PC-9 (cell line): Measurements from ENCODE around the gene RFX7. TPM values are rescaled to one million over a fixed set of nuclear protein-coding genes. Genes with fewer than 3 reads are reported as not detected.
"Not testable (repeated sequence)": the region's sequence is repeated elsewhere in the genome, so short reads cannot be mapped to it uniquely, and the experiment has no call there.

Experiments
- BruUV-seq: library from RNA; stranded (reverse); fragments of 400-500 nt; replicated peaks from 2 replicates; lab custom pipeline; 2021; lab: Mats Ljungman, UMichigan
- CTCF ChIA-PET: fragments of 300-600 bp; sonication (Branson Sonifier 250); formaldehyde crosslinking; loops from one replicate; lab custom pipeline; 2022; ENCODE audit warnings: antibody characterized with exemption; lab: Charles Lee
- POLR2A ChIA-PET: fragments of 300-600 bp; sonication (Branson Sonifier 250); formaldehyde crosslinking; loops from one replicate; lab custom pipeline; 2022; ENCODE audit warnings: antibody characterized with exemption; ENCODE audit not compliant: unreplicated experiment; lab: Charles Lee
- DNase-seq, 2 experiments: peaks; one replicate each; pipeline versions ENCODE4 v3.0.0 to v3.0.0-alpha.2; 2015 to 2022; ENCODE audit warnings: mixed read lengths in 1 of 2
- H2AFZ ChIP-seq: fragments of 200-600 bp; sonication (generic); 2 replicates; pipeline ENCODE4 v1.8.1; 2017; ENCODE audit warnings: antibody characterized with exemption
- H3F3A ChIP-seq: fragments of 200-600 bp; sonication (generic); 2 replicates; pipeline ENCODE4 v1.8.1; 2017; ENCODE audit warnings: antibody characterized with exemption, mild to moderate bottlenecking, low read depth; ENCODE audit not compliant: insufficient read depth
- H3K27ac ChIP-seq: fragments of 200-600 bp; sonication (generic); 2 replicates; pipeline ENCODE4 v1.6.1; 2016; ENCODE audit warnings: mixed run types
- H3K27me3 ChIP-seq: fragments of 200-600 bp; sonication (generic); 2 replicates; pipeline ENCODE4 v1.6.1; 2016; ENCODE audit warnings: low read depth, mixed run types; ENCODE audit not compliant: insufficient read depth
- H3K36me3 ChIP-seq: fragments of 200-600 bp; sonication (generic); 2 replicates; pipeline ENCODE4 v1.6.1; 2016; ENCODE audit warnings: low read depth, mixed run types
- H3K4me1 ChIP-seq: fragments of 200-600 bp; sonication (generic); replicated peaks from 2 replicates; pipeline ENCODE4 v1.6.1; 2016; ENCODE audit warnings: mixed run types; ENCODE audit not compliant: insufficient read depth
- H3K4me2 ChIP-seq: fragments of 200-600 bp; sonication (generic); 2 replicates; pipeline ENCODE4 v1.6.1; 2017; ENCODE audit warnings: mixed run types
- H3K4me3 ChIP-seq: fragments of 200-600 bp; sonication (generic); 2 replicates; pipeline ENCODE4 v1.6.1; 2016; ENCODE audit warnings: mixed run types
- H3K79me2 ChIP-seq: fragments of 200-600 bp; sonication (generic); 2 replicates; pipeline ENCODE4 v1.6.1; 2017; ENCODE audit warnings: low read depth, mixed run types
- H3K9me2 ChIP-seq: fragments of 200-600 bp; sonication (generic); 2 replicates; pipeline ENCODE4 v1.8.1; 2017; ENCODE audit warnings: mild to moderate bottlenecking; ENCODE audit not compliant: insufficient read depth
- H3K9me3 ChIP-seq: fragments of 200-600 bp; sonication (generic); 2 replicates; pipeline ENCODE4 v1.8.1; 2016; ENCODE audit warnings: low read depth; ENCODE audit not compliant: insufficient read depth
- H4K20me1 ChIP-seq: fragments of 200-600 bp; sonication (generic); 2 replicates; pipeline ENCODE4 v1.8.1; 2017; ENCODE audit not compliant: insufficient read depth
- EZH2 ChIP-seq: fragments of 200-600 bp; sonication (generic); IDR thresholded peaks from 2 replicates; pipeline ENCODE4 v1.8.0; 2017; ENCODE audit warnings: antibody characterized with exemption, low read depth
- intact Hi-C: fragments of 100-400 bp; cut with micrococcal nuclease; formaldehyde crosslinking; loops from one replicate; pipeline ENCODE4 v1.10.0; 2022; ENCODE audit not compliant: unreplicated experiment
- total RNA-seq: library from RNA; stranded (reverse); gene quantifications from 2 replicates; pipeline ENCODE4 v1.2.3, GENCODE V29; 2021
- TF ChIP-seq, protein P1 (sequence below): fragments of 200-600 bp; sonication (generic); conservative IDR thresholded peaks from 2 replicates; pipeline ENCODE4 v1.6.1; 2017; ENCODE audit warnings: mixed run types, antibody characterized with exemption, mild to moderate bottlenecking, moderate library complexity

Gene RFX7
- total RNA-seq, 1 experiment from 2014 or later, result 24.6 TPM

GRCh38 chr15:56207711-56208110 is 36.0 kb downstream of the RFX7 start:
- ChIA-PET CTCF (no interaction called here), POLR2A (no interaction called here)
- intact Hi-C loops, result no loop called here
- H3K9me2 ChIP-seq, result no peaks in the 10 kb centered on the region
- TF ChIP-seq EZH2, result no peak
- TF ChIP-seq, protein P1, sequence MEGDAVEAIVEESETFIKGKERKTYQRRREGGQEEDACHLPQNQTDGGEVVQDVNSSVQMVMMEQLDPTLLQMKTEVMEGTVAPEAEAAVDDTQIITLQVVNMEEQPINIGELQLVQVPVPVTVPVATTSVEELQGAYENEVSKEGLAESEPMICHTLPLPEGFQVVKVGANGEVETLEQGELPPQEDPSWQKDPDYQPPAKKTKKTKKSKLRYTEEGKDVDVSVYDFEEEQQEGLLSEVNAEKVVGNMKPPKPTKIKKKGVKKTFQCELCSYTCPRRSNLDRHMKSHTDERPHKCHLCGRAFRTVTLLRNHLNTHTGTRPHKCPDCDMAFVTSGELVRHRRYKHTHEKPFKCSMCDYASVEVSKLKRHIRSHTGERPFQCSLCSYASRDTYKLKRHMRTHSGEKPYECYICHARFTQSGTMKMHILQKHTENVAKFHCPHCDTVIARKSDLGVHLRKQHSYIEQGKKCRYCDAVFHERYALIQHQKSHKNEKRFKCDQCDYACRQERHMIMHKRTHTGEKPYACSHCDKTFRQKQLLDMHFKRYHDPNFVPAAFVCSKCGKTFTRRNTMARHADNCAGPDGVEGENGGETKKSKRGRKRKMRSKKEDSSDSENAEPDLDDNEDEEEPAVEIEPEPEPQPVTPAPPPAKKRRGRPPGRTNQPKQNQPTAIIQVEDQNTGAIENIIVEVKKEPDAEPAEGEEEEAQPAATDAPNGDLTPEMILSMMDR, result no peak
- no peaks in the 10 kb centered on the region for H3K27me3 ChIP-seq
- H3K79me2 ChIP-seq, result peaks cover 68% of the 10 kb centered on the region
- no peak overlapping the region for H3K27ac ChIP-seq
- no peak for DNase-seq
- H3K36me3 ChIP-seq, result no peaks in the 10 kb centered on the region
- no peaks in the 10 kb centered on the region for H3K9me3 ChIP-seq
- no peaks in the 10 kb centered on the region for H3K4me1 ChIP-seq
- no TSS peak for BruUV-seq
- no peaks in the 10 kb centered on the region; the same call in 1 of the 2 replicates for H4K20me1 ChIP-seq
- H2AFZ ChIP-seq, result no peak overlapping the region
- H3F3A ChIP-seq, result no peaks in the 10 kb centered on the region
- no peak overlapping the region for H3K4me3 ChIP-seq
- H3K4me2 ChIP-seq, result no peak overlapping the region

- no TSS peak for BruUV-seq
- H3K27ac ChIP-seq, result no peak overlapping the region
- TF ChIP-seq EZH2, result no peak
- TF ChIP-seq, protein P1, result no peak
- H4K20me1 ChIP-seq, result no peaks in the 10 kb centered on the region; the same call in 1 of the 2 replicates
- H3K4me1 ChIP-seq, result no peaks in the 10 kb centered on the region
- no peaks in the 10 kb centered on the region for H3K36me3 ChIP-seq
- POLR2A ChIA-PET, result no interaction called here
- no peak overlapping the region for H3K4me2 ChIP-seq
- no peaks in the 10 kb centered on the region for H3K9me2 ChIP-seq
- peaks cover 65% of the 10 kb centered on the region for H3K79me2 ChIP-seq
- H3K4me3 ChIP-seq, result no peak overlapping the region
- DNase-seq, result no peak
- H3F3A ChIP-seq, result no peaks in the 10 kb centered on the region
- no peaks in the 10 kb centered on the region for H3K9me3 ChIP-seq
- H3K27me3 ChIP-seq, result no peaks in the 10 kb centered on the region
- intact Hi-C loops, result no loop called here
- CTCF ChIA-PET, result no interaction called here
- no peak overlapping the region for H2AFZ ChIP-seq
Measured at GRCh38 chr15:56207092-56207491, 36.6 kb downstream of the RFX7 start.

DNA sequence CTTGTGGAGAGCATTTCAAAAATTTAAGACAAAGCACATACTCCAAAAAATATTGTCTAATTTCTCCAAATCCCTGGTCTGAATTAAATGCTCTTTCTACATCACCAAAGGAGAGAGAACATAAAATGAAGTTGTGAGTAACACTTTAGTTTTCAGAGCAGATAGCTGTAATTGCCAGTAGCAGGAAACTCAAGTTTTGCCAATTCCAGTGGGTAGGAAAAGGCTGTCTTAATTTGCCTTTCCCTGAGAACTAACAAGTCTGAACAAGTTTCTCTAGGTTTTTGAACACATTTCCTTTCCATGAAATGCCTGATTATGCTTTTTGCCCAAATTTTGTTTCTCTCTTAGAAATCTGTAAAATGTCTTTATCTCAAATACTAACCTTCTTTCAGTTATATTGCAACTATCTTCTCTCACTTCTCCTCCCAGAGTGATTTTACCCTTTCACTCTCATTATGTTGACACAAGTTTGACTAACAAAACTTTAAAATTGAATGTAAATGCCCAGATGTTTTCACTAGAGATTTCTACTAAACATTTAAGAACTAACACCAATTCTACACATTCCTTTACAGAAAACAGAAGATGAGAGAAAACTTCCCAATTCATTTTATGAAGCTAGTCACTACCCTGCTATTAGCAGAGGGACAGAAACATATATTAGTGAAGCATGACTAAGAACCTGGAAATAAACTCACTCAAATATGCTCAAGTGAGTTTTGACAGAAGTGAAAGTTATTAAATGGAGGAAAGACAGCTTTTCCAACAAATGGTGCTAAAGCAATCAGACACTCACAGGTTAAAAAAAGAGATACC is 38.4 kb downstream of the RFX7 start:
- no peaks in the 10 kb centered on the region for H3F3A ChIP-seq
- intact Hi-C loops, result no loop called here
- DNase-seq, result no peak
- peaks cover 47% of the 10 kb centered on the region for H3K79me2 ChIP-seq
- no peaks in the 10 kb centered on the region for H3K9me2 ChIP-seq
- no peak overlapping the region for H2AFZ ChIP-seq
- H3K36me3 ChIP-seq, result no peaks in the 10 kb centered on the region
- H3K4me3 ChIP-seq, result no peak overlapping the region
- H3K27me3 ChIP-seq, result no peaks in the 10 kb centered on the region
- H3K9me3 ChIP-seq, result no peaks in the 10 kb centered on the region
- H4K20me1 ChIP-seq, result no peaks in the 10 kb centered on the region; the same call in 1 of the 2 replicates
- ChIA-PET CTCF (no interaction called here), POLR2A (no interaction called here)
- no peak overlapping the region for H3K27ac ChIP-seq
- H3K4me1 ChIP-seq, result no peaks in the 10 kb centered on the region
- no peak overlapping the region for H3K4me2 ChIP-seq
- TF ChIP-seq, protein P1, result no peak
- TF ChIP-seq EZH2, result no peak
- BruUV-seq, result no TSS peak

DNA sequence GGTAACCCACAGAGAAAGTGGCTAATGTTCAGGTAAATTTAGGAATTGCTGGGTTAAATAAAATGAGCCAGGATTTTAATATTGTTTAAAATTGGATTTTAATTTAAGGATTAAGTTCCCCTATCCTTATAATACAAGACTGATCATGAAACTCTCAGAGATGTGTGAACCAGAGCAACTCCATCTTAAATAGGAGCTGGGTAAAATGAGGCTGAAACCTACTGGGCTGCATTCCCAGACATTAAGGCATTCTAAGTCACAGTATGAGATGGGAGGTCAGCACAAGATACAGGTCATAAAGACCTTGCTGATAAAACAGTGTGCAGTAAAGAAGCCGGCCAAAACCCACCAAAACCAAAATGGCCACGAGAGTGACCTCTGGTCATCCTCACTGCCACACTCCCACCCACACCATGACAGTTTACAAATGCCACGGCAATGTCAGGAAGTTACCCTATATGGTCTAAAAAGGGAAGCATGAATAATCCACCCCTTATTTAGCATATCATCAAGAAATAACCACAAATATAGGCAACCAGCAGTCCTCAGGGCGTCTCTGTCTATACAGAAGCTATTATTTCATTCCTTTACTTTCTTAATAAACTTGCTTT is 40.3 kb downstream of the RFX7 start:
- H3K4me1 ChIP-seq, CTCF ChIA-PET, BruUV-seq, POLR2A ChIA-PET, H4K20me1 ChIP-seq, H3K27ac ChIP-seq, H3K9me2 ChIP-seq, H3K27me3 ChIP-seq, H3K36me3 ChIP-seq, H2AFZ ChIP-seq, H3K4me2 ChIP-seq, H3K9me3 ChIP-seq, DNase-seq, H3F3A ChIP-seq, intact Hi-C loops, H3K4me3 ChIP-seq: not testable (repeated sequence)
- H3K79me2 ChIP-seq, result peaks cover 37% of the 10 kb centered on the region
